Kidney epithelial cell (primary cell): ENCODE data around the gene CKAP5. TPM values are rescaled to one million over a fixed set of nuclear protein-coding genes. Genes with fewer than 3 reads are reported as not detected.

ENCODE experiments used
- DNase-seq: peaks from one replicate; pipeline ENCODE4 v3.0.0-alpha.2; 2010; ENCODE audit warnings: low read depth
- H3K27me3 ChIP-seq: 2 replicates; pipeline ENCODE4 v1.6.0; 2011; ENCODE audit warnings: low read length; ENCODE audit not compliant: control insufficient read depth, insufficient read depth
- H3K36me3 ChIP-seq: 2 replicates; pipeline ENCODE4 v1.5.1; 2011; ENCODE audit warnings: low read length; ENCODE audit not compliant: control insufficient read depth, insufficient read depth
- H3K4me3 ChIP-seq: 2 replicates; pipeline ENCODE4 v1.5.1; 2011; ENCODE audit warnings: low read depth, mild to moderate bottlenecking, control low read depth, low read length
- CTCF ChIP-seq: IDR thresholded peaks from 2 replicates; pipeline ENCODE4 v1.5.1; 2011; ENCODE audit warnings: mild to moderate bottlenecking, moderate library complexity, low read length, control low read depth, inconsistent platforms; ENCODE audit not compliant: insufficient read depth, poor library complexity, severe bottlenecking
- total RNA-seq: library from RNA; depleted of rRNA; stranded (reverse); fragments of >200 nt; gene quantifications from 2 replicates; pipeline ENCODE4 v1.2.3, GENCODE V29; 2015

CKAP5 gene
- total RNA-seq, 1 donor from 2014 or later = 44.6 TPM

- TF ChIP-seq CTCF = no peak
- H3K36me3 ChIP-seq = no peaks in the 10 kb centered on the region
- no peaks in the 10 kb centered on the region for H3K27me3 ChIP-seq
- no peak overlapping the region for H3K4me3 ChIP-seq
- no peak for DNase-seq
Measured at GRCh38 chr11:46729110-46730027, 116.7 kb downstream of the CKAP5 start.

- TF ChIP-seq CTCF = no peak
- Histone ChIP-seq H3K36me3 (no peaks in the 10 kb centered on the region), H3K4me3 (no peak overlapping the region), H3K27me3 (no peaks in the 10 kb centered on the region)
- no peak for DNase-seq
Measured at GRCh38 chr11:46728659-46729040, 117.4 kb downstream of the CKAP5 start.

- TF ChIP-seq CTCF = no peak
- H3K4me3 ChIP-seq = no peak overlapping the region
- H3K36me3 ChIP-seq = no peaks in the 10 kb centered on the region
- H3K27me3 ChIP-seq = no peaks in the 10 kb centered on the region
- DNase-seq = no peak
Measured at GRCh38 chr11:46727952-46728658, 118.0 kb downstream of the CKAP5 start.

GRCh38 chr11:46726206-46726862 lies 119.7 kb downstream of the CKAP5 start:
- TF ChIP-seq CTCF = no peak
- H3K27me3 ChIP-seq = no peaks in the 10 kb centered on the region
- H3K36me3 ChIP-seq = no peaks in the 10 kb centered on the region
- DNase-seq = no peak
- no peak overlapping the region for H3K4me3 ChIP-seq

- no peak for DNase-seq
- H3K27me3 ChIP-seq = no peaks in the 10 kb centered on the region
- H3K4me3 ChIP-seq = no peak overlapping the region
- no peak for TF ChIP-seq CTCF
- no peaks in the 10 kb centered on the region for H3K36me3 ChIP-seq
Measured at GRCh38 chr11:46725338-46726205, 120.5 kb downstream of the CKAP5 start.
